ENCODE data around the gene LPCAT2.

DNA sequence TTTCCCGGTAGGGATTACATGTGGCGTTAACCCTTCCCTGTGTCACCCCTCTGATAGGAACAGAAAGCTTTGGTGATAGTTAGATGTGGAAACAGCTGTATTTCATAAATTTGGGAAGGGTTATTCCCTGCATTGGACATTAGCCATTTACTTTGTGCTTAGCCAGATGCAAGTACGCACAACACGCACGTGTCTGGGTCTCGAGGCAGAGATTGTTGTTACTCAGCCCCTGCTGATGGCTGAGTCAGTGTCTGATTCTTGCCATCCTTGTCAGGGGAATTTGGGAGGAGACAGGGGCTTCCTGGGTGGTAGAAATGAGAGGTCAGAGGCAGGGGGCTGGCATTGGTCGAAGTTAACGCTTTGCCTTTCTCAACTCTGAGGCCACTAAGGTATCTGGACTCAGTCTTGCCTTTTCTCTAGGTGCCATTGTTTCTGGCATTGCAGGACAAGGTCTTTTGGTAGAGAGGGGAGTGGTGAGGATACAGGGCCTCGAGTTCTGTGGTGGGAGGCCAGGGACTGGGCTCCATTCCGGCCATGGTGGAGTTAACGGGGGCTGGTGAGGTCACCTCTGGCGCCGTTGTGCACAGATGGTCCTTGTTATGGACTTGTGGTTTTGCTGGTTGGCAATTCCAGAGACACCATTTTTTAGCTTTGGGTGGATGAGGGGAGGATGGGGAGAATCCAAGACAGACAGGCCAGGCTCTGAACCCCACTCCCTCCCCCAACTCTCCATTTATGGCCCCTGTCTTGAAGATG, 21.6 kb upstream of the LPCAT2 start:
- TF ChIP-seq CTCF (IDR thresholded peaks at IDR 0.05; ENCODE audit: insufficient read depth, low read depth, low read length), result no peak
- TF ChIP-seq EZH2 (IDR thresholded peaks at IDR 0.05; ENCODE audit: insufficient read depth, low read length), result no peak
